WTC11 (cell line): ENCODE data around the gene RAB10. TPM values are rescaled to one million over a fixed set of nuclear protein-coding genes. Genes with fewer than 3 reads are reported as not detected.
A peak's percentile ranks its signal among the peaks of the same experiment; 100 is the strongest.

Experiments
- ATAC-seq: fragments of 200-7000 bp; cut with Tn5 transposase; 2 replicates; pipeline ENCODE4 v1.10.0; 2021; ENCODE audit warnings: mild to moderate bottlenecking, moderate library complexity
- CTCF ChIA-PET: fragments of 300-600 bp; sonication (Branson Sonifier 250); formaldehyde crosslinking; loops from one replicate; lab custom pipeline; 2021; ENCODE audit warnings: antibody characterized with exemption; lab: Charles Lee
- POLR2A ChIA-PET: fragments of 350-600 bp; sonication (Branson Sonifier 250); formaldehyde crosslinking; loops from one replicate; lab custom pipeline; 2021; ENCODE audit warnings: antibody characterized with exemption; lab: Charles Lee
- DNase-seq: peaks from one replicate; pipeline ENCODE4 v3.0.0; 2021; ENCODE audit warnings: low spot score
- H3K27ac Mint-ChIP-seq: 2 replicates; pipeline ENCODE4 v1.8.0; 2021; ENCODE audit warnings: mixed read lengths
- H3K27me3 Mint-ChIP-seq: 2 replicates; pipeline ENCODE4 v1.8.0; 2021; ENCODE audit warnings: low read depth, mild to moderate bottlenecking, moderate library complexity, mixed read lengths
- H3K36me3 Mint-ChIP-seq: 2 replicates; pipeline ENCODE4 v1.8.0; 2021; ENCODE audit warnings: mixed read lengths
- H3K4me1 Mint-ChIP-seq: 2 replicates; pipeline ENCODE4 v1.8.0; 2022; ENCODE audit warnings: mixed read lengths
- H3K4me3 Mint-ChIP-seq: 2 replicates; pipeline ENCODE4 v1.8.0; 2021; ENCODE audit warnings: mild to moderate bottlenecking, moderate library complexity, mixed read lengths
- H3K9me3 Mint-ChIP-seq: 2 replicates; pipeline ENCODE4 v1.8.0; 2021; ENCODE audit warnings: mixed read lengths
- FOXJ3 ChIP-seq: sonication (generic); formaldehyde crosslinking; IDR thresholded peaks from 2 replicates; pipeline ENCODE4 v1.9.0; 2021; ENCODE audit warnings: missing genetic modification reagents, mild to moderate bottlenecking, borderline replicate concordance
- FOXK1 ChIP-seq: sonication (generic); formaldehyde crosslinking; IDR thresholded peaks from 2 replicates; pipeline ENCODE4 v1.8.0; 2022; ENCODE audit warnings: mild to moderate bottlenecking, moderate library complexity, missing genetic modification reagents
- HMGA2 ChIP-seq: fragments of 250-450 bp; sonication (Bioruptor Pico); IDR thresholded peaks from 2 replicates; pipeline ENCODE4 v1.4.0; 2021; ENCODE audit warnings: mild to moderate bottlenecking, moderate library complexity
- MYBL2 ChIP-seq: sonication (generic); formaldehyde crosslinking; IDR thresholded peaks from 2 replicates; pipeline ENCODE4 v1.8.1; 2023; ENCODE audit warnings: mild to moderate bottlenecking, moderate library complexity, missing genetic modification reagents
- NFE2L1 ChIP-seq: sonication (generic); formaldehyde crosslinking; IDR thresholded peaks from 2 replicates; pipeline ENCODE4 v1.8.1; 2023; ENCODE audit warnings: missing genetic modification reagents
- NR2C2 ChIP-seq: sonication (generic); formaldehyde crosslinking; IDR thresholded peaks from 2 replicates; pipeline ENCODE4 v1.8.0; 2022; ENCODE audit warnings: mild to moderate bottlenecking, missing genetic modification reagents
- OVOL2 ChIP-seq: fragments of 250-450 bp; sonication (Bioruptor Pico); IDR thresholded peaks from 2 replicates; pipeline ENCODE4 v1.9.0; 2021; ENCODE audit warnings: mild to moderate bottlenecking, borderline replicate concordance
- RELA ChIP-seq: sonication (generic); formaldehyde crosslinking; IDR thresholded peaks from 2 replicates; pipeline ENCODE4 v1.8.1; 2022; ENCODE audit warnings: missing genetic modification reagents, mild to moderate bottlenecking, borderline replicate concordance
- ZNF263 ChIP-seq: sonication (generic); formaldehyde crosslinking; IDR thresholded peaks from 2 replicates; pipeline ENCODE4 v1.8.1; 2022; ENCODE audit warnings: low read depth, mild to moderate bottlenecking, moderate library complexity, missing genetic modification reagents
- total RNA-seq: library from RNA; stranded (reverse); gene quantifications from 3 replicates; pipeline ENCODE4 v1.2.3, GENCODE V29; 2021
- TF ChIP-seq, protein P1 (sequence below): sonication (generic); formaldehyde crosslinking; IDR thresholded peaks from 2 replicates; pipeline ENCODE4 v1.8.1; 2023; ENCODE audit warnings: mild to moderate bottlenecking, missing genetic modification reagents, moderate library complexity
- TF ChIP-seq, protein P2 (sequence below): fragments of 250-450 bp; sonication (Bioruptor Pico); IDR thresholded peaks from 2 replicates; pipeline ENCODE4 v1.9.0; 2021; ENCODE audit warnings: mild to moderate bottlenecking, borderline replicate concordance
- TF ChIP-seq, protein P3 (sequence below): sonication (generic); formaldehyde crosslinking; IDR thresholded peaks from 2 replicates; pipeline ENCODE4 v1.8.0; 2022; ENCODE audit warnings: mild to moderate bottlenecking, missing genetic modification reagents
- TF ChIP-seq, protein P4 (sequence below): sonication (generic); formaldehyde crosslinking; IDR thresholded peaks from 2 replicates; pipeline ENCODE4 v1.8.1; 2023; ENCODE audit warnings: mild to moderate bottlenecking, missing genetic modification reagents
- TF ChIP-seq, protein P5 (sequence below): sonication (generic); formaldehyde crosslinking; IDR thresholded peaks from 2 replicates; pipeline ENCODE4 v1.8.1; 2022; ENCODE audit warnings: mild to moderate bottlenecking, missing genetic modification reagents, moderate library complexity, borderline replicate concordance

RAB10 gene
- total RNA-seq, 1 experiment from 2014 or later = 127 TPM

DNA sequence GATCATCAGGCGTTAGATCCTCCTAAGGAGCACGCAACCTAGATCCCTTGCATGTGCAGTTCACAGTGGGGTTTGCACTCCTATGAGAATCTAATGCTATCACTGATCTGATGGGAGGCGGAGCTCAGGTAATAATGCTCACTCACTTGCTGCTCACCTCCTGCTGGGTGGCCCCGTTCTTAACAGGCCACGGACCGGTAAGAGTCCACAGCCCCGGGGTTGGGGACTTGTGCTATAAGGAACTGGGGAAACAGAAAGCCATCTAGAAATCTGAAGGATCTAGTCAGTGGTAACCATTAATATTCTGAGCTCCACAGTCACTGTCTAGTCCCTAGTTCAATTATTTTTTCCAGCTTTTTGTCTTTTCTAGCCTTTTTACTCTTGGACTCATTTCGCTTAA lies 94.3 kb downstream of the RAB10 start:
- ChIA-PET CTCF (interaction anchor here (1.2 to 1.7 kb wide), 3 partner anchors 40 to 144 kb away, joined by 3 to 7 read pairs (median 5); no protein-coding TSS in a partner anchor), POLR2A (no interaction called here)
- peak; percentile 32; the same call in 1 of the 2 replicates for ATAC-seq
- H3K9me3 Mint-ChIP-seq = no peaks in the 10 kb centered on the region
- H3K36me3 Mint-ChIP-seq = peaks cover 21% of the 10 kb centered on the region
- H3K4me3 Mint-ChIP-seq = no peak overlapping the region
- no peaks in the 10 kb centered on the region for H3K27me3 Mint-ChIP-seq
- TF ChIP-seq, protein P1, sequence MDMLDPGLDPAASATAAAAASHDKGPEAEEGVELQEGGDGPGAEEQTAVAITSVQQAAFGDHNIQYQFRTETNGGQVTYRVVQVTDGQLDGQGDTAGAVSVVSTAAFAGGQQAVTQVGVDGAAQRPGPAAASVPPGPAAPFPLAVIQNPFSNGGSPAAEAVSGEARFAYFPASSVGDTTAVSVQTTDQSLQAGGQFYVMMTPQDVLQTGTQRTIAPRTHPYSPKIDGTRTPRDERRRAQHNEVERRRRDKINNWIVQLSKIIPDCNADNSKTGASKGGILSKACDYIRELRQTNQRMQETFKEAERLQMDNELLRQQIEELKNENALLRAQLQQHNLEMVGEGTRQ = no peak
- TF ChIP-seq NR2C2 (CRISPR knock-in tag) (no peak), ZNF263 (CRISPR knock-in tag) (no peak), FOXK1 (CRISPR knock-in tag) (no peak), NFE2L1 (CRISPR knock-in tag) (no peak), MYBL2 (CRISPR knock-in tag) (no peak)
- H3K27ac Mint-ChIP-seq = peak overlapping the region; percentile 41; the same call in 1 of the 2 replicates
- DNase-seq = no peak
- peaks cover 35% of the 10 kb centered on the region for H3K4me1 Mint-ChIP-seq

DNA sequence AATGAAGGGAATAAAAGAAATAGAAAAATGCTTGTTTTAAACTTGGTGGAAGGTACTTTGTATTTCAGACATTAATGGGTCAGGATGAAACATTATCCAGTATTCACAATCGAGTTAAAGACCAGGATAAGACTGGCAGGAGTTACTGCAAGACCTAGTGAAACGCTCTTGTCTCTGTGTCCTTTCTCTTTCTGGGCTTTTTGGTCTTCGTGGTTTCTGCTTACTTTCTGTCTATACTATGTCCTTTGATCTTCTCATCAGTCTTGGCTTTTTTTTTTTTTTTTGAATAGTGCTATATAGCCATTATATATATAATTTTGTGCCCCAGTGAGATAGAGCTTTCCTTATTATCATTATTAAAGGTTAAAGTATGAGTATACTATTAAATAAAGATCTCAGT lies 96.9 kb downstream of the RAB10 start:
- no peak overlapping the region for H3K27ac Mint-ChIP-seq
- DNase-seq = no peak
- ChIA-PET POLR2A (no interaction called here), CTCF (no interaction called here)
- H3K4me3 Mint-ChIP-seq = no peak overlapping the region
- TF ChIP-seq, protein P2, sequence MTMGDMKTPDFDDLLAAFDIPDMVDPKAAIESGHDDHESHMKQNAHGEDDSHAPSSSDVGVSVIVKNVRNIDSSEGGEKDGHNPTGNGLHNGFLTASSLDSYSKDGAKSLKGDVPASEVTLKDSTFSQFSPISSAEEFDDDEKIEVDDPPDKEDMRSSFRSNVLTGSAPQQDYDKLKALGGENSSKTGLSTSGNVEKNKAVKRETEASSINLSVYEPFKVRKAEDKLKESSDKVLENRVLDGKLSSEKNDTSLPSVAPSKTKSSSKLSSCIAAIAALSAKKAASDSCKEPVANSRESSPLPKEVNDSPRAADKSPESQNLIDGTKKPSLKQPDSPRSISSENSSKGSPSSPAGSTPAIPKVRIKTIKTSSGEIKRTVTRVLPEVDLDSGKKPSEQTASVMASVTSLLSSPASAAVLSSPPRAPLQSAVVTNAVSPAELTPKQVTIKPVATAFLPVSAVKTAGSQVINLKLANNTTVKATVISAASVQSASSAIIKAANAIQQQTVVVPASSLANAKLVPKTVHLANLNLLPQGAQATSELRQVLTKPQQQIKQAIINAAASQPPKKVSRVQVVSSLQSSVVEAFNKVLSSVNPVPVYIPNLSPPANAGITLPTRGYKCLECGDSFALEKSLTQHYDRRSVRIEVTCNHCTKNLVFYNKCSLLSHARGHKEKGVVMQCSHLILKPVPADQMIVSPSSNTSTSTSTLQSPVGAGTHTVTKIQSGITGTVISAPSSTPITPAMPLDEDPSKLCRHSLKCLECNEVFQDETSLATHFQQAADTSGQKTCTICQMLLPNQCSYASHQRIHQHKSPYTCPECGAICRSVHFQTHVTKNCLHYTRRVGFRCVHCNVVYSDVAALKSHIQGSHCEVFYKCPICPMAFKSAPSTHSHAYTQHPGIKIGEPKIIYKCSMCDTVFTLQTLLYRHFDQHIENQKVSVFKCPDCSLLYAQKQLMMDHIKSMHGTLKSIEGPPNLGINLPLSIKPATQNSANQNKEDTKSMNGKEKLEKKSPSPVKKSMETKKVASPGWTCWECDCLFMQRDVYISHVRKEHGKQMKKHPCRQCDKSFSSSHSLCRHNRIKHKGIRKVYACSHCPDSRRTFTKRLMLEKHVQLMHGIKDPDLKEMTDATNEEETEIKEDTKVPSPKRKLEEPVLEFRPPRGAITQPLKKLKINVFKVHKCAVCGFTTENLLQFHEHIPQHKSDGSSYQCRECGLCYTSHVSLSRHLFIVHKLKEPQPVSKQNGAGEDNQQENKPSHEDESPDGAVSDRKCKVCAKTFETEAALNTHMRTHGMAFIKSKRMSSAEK (CRISPR knock-in tag) = no peak
- TF ChIP-seq HMGA2 (no peak), OVOL2 (CRISPR knock-in tag) (no peak), FOXJ3 (no peak), RELA (no peak)
- TF ChIP-seq, protein P3, sequence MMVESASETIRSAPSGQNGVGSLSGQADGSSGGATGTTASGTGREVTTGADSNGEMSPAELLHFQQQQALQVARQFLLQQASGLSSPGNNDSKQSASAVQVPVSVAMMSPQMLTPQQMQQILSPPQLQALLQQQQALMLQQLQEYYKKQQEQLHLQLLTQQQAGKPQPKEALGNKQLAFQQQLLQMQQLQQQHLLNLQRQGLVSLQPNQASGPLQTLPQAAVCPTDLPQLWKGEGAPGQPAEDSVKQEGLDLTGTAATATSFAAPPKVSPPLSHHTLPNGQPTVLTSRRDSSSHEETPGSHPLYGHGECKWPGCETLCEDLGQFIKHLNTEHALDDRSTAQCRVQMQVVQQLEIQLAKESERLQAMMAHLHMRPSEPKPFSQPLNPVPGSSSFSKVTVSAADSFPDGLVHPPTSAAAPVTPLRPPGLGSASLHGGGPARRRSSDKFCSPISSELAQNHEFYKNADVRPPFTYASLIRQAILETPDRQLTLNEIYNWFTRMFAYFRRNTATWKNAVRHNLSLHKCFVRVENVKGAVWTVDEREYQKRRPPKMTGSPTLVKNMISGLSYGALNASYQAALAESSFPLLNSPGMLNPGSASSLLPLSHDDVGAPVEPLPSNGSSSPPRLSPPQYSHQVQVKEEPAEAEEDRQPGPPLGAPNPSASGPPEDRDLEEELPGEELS (CRISPR knock-in tag) = no peak
- TF ChIP-seq, protein P4, sequence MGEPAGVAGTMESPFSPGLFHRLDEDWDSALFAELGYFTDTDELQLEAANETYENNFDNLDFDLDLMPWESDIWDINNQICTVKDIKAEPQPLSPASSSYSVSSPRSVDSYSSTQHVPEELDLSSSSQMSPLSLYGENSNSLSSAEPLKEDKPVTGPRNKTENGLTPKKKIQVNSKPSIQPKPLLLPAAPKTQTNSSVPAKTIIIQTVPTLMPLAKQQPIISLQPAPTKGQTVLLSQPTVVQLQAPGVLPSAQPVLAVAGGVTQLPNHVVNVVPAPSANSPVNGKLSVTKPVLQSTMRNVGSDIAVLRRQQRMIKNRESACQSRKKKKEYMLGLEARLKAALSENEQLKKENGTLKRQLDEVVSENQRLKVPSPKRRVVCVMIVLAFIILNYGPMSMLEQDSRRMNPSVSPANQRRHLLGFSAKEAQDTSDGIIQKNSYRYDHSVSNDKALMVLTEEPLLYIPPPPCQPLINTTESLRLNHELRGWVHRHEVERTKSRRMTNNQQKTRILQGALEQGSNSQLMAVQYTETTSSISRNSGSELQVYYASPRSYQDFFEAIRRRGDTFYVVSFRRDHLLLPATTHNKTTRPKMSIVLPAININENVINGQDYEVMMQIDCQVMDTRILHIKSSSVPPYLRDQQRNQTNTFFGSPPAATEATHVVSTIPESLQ = no peak
- TF ChIP-seq, protein P5, sequence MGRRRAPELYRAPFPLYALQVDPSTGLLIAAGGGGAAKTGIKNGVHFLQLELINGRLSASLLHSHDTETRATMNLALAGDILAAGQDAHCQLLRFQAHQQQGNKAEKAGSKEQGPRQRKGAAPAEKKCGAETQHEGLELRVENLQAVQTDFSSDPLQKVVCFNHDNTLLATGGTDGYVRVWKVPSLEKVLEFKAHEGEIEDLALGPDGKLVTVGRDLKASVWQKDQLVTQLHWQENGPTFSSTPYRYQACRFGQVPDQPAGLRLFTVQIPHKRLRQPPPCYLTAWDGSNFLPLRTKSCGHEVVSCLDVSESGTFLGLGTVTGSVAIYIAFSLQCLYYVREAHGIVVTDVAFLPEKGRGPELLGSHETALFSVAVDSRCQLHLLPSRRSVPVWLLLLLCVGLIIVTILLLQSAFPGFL (CRISPR knock-in tag) = no peak
- H3K27me3 Mint-ChIP-seq = no peaks in the 10 kb centered on the region
- ATAC-seq = no peak
- no peaks in the 10 kb centered on the region for H3K9me3 Mint-ChIP-seq
- H3K4me1 Mint-ChIP-seq = peaks cover 44% of the 10 kb centered on the region
- peaks cover 31% of the 10 kb centered on the region for H3K36me3 Mint-ChIP-seq
